ENCODE measurements around the gene PRKCZ.

- TF ChIP-seq, protein P1, sequence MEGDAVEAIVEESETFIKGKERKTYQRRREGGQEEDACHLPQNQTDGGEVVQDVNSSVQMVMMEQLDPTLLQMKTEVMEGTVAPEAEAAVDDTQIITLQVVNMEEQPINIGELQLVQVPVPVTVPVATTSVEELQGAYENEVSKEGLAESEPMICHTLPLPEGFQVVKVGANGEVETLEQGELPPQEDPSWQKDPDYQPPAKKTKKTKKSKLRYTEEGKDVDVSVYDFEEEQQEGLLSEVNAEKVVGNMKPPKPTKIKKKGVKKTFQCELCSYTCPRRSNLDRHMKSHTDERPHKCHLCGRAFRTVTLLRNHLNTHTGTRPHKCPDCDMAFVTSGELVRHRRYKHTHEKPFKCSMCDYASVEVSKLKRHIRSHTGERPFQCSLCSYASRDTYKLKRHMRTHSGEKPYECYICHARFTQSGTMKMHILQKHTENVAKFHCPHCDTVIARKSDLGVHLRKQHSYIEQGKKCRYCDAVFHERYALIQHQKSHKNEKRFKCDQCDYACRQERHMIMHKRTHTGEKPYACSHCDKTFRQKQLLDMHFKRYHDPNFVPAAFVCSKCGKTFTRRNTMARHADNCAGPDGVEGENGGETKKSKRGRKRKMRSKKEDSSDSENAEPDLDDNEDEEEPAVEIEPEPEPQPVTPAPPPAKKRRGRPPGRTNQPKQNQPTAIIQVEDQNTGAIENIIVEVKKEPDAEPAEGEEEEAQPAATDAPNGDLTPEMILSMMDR (IDR thresholded peaks at IDR 0.05) = no peak
- no peak for TF ChIP-seq POLR2A (IDR thresholded peaks at IDR 0.05)
Observed at GRCh38 chr1:2177541-2177940, 127.3 kb downstream of the PRKCZ start.

Measured in uterus (tissue), 2 donors.